GM13977 (cell line): Measurements from ENCODE around the gene OR52E6.

ENCODE experiments used
- DNase-seq: peaks from one replicate; pipeline ENCODE4 v3.0.0; 2012; ENCODE audit warnings: low spot score
- in situ Hi-C: fragments of 300-500 bp; cut with MboI; formaldehyde crosslinking; loops from one replicate; pipeline ENCODE4 v1.12.0; 2022; ENCODE audit warnings: low sequenced_read_pairs, low pct_unique_long_range_greater_than_20kb, mixed read lengths, inconsistent platforms; ENCODE audit not compliant: unreplicated experiment
- TF ChIP-seq, protein P1 (sequence below): IDR thresholded peaks from 2 replicates; pipeline ENCODE4 v1.5.1; 2012; ENCODE audit warnings: mild to moderate bottlenecking, control low read depth; ENCODE audit not compliant: insufficient read depth; ENCODE audit errors: extremely low read depth, missing control alignments

OR52E6 gene

DNA sequence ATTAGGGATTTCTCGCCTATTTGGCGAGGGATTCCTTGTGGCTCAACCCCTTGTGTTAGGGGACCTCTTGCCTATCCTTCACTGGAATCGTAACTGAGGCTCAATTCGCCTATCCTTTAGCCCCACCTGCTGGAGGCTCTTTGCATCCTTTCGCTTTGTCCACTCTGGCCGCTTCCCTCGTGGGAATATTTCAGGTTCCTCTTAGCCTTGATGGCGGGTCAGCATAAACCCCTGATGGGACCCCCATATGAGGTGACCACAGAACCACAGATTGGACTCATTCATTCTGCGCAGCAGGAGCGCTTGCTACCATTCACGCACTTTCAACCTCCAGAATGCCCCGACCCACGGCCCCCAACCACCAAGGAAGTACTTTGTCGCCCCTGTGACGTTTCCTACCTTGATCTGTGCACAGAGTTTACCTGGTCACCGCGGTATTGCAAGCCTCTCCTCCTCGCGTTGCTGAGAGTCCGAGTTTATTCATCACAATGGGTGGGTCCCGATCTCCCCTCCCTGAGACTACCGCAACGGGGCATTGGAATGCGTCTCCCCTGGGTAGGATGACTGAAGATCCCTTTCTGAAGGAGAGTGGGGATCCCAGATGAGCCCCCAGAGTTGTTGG lies 33.1 kb downstream of the OR52E6 start, which contains the start of gene OR52N2:
Gene OR52N2, plus strand, starts transcription at position 425 of the 622 bp plus-strand sequence. CDS start 11,412 bp downstream, outside the sequence.
- DNase-seq = peak; percentile 19
- in situ Hi-C loops = loop anchor here (25.0 kb wide), 1 partner anchor 321 kb away; the partner anchor contains the start of gene OR52D1
- TF ChIP-seq, protein P1, sequence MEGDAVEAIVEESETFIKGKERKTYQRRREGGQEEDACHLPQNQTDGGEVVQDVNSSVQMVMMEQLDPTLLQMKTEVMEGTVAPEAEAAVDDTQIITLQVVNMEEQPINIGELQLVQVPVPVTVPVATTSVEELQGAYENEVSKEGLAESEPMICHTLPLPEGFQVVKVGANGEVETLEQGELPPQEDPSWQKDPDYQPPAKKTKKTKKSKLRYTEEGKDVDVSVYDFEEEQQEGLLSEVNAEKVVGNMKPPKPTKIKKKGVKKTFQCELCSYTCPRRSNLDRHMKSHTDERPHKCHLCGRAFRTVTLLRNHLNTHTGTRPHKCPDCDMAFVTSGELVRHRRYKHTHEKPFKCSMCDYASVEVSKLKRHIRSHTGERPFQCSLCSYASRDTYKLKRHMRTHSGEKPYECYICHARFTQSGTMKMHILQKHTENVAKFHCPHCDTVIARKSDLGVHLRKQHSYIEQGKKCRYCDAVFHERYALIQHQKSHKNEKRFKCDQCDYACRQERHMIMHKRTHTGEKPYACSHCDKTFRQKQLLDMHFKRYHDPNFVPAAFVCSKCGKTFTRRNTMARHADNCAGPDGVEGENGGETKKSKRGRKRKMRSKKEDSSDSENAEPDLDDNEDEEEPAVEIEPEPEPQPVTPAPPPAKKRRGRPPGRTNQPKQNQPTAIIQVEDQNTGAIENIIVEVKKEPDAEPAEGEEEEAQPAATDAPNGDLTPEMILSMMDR = peak; percentile 84

DNA sequence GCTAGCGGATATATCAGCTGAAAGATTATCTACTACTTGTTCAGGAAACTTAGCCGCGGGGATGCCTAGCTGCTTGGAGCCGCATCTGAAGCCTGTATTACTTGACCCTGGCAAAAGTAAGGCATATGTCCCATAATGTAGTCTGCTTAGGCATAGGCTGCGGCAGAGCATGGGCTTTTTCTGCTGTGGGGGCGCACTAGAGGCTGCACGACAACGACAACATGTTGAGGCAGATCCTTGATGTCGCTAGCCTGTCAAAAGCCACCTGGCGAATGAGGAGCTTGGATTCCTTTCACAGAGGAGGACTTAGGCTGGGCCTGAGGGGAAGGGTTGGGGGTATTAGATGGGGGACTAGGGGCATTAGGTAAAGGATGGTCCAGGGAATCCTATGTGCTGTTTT lies 34.1 kb downstream of the OR52E6 start:
- in situ Hi-C loops = loop anchor here (25.0 kb wide), 1 partner anchor 320 kb away; the partner anchor contains the start of gene OR52D1
- no peak for DNase-seq
- TF ChIP-seq, protein P1 = no peak

DNA sequence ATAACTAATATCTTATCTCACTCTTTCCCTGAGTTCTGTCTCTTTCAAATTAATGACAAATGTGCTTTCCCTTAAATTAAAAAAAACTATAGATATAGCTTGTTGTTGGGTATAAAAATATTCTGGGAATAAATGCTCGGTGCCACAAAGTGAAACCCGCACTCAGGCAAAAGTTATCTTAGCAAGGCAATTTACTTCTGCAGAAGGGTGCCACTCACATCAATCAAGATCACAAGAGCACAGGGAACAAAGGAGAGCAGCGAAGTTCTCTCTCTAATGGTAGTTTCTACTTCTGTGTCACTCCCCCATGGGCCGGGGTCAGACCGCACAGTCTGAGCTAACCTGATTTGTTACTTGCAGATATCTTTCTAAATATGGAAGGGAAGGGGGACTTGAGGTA lies 37.7 kb downstream of the OR52E6 start:
- in situ Hi-C loops = loop anchor here (25.0 kb wide), 1 partner anchor 317 kb away; the partner anchor contains the start of gene OR52D1
- TF ChIP-seq, protein P1 = no peak
- DNase-seq = no peak

DNA sequence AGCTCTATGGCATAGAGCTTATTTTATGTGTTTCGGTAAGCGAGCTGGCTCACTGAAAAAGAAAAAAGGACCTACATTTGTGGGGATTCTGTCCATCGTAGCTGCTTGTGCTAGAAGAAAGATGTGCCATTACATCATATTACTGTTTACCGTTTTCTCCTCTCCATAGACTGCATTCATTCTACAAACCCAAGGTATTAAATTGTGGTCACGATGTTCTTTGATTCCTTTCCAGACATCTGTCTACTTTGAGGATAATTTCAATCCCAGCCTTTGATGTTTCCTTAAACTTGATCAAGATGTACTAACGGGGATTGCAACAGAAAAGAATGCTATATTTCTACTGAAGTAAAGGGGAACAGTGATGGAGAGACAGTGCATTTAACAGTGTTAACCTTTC lies 45.2 kb downstream of the OR52E6 start:
- in situ Hi-C loops = no loop called here
- no peak for DNase-seq

DNA sequence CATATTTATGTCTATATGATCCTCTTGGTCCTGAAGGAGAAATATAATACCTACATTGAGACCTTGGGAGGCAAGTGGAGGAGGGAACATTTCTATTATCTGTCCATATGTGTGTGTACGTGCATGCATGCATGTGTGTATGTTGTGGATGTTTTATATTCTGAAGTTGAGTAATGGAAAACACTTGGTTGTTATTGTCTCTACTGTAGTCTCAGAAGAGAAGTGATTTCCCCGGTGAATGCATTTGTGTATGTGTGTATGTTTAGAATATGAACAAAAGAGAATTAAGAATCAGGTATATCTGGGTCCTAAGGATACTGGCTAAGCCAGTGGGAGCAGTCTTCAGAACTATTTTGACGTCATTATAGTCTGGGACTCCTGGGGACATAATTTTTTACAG lies 50.5 kb downstream of the OR52E6 start, which contains the start of gene OR52N1:
Gene OR52N1, minus strand, starts transcription at position 101 of the 400 bp plus-strand sequence. CDS start 2,449 bp downstream, outside the sequence.
- no peak for DNase-seq
- in situ Hi-C loops = no loop called here

More for the DNA sequence above, 45.2 kb downstream of the OR52E6 start:
- TF ChIP-seq, protein P1 = no peak

More for the DNA sequence above, 50.5 kb downstream of the OR52E6 start, which contains the start of gene OR52N1:
- TF ChIP-seq, protein P1 = no peak
